MM.1S (cell line): ENCODE measurements around the gene TCTA.

Experiments
- EZH2 ChIP-seq: fragments of 300-600 bp; sonication (generic); optimal IDR thresholded peaks from 2 replicates; pipeline ENCODE3; 2017; ENCODE audit warnings: low read depth, mild to moderate bottlenecking, antibody characterized with exemption, low read length, mixed read lengths
- TF ChIP-seq, protein P1 (sequence below): fragments of 300-600 bp; sonication (generic); IDR thresholded peaks from 2 replicates; pipeline ENCODE4 v1.5.1; 2016; ENCODE audit warnings: antibody characterized with exemption, low read length, mixed read lengths

DNA sequence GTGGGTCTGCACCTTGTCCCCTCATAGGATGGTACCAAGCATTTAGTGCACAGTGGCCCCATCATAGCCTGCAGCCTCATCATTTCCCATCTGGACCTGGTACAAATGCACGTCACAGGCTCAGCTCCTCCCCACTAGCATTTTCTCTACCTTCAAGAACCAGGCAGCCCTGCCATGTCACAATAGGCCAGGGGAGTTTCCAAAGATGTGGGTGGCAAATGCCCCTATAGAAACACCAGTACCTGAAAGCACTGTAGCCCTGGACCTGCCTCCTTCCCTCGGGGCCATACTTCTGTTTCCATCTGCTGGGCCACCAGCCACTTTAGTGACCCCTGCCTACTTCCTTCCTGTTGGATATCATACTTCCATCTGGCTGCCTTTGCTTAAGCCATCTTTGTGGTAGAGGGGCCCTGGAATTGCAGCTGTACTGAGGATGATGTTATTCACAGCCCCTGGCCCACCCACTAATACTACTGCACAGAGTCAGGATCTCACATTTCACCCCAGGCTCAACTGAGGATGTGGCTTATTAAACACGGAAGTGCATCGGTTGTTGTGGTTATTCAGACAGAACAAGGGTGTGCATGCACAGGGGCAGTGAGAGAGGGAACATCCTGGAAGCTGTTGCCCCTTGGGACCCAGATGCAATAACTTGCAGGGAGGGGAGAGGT lies 3.8 kb downstream of the TCTA start:
- TF ChIP-seq EZH2 = no peak
- TF ChIP-seq, protein P1, sequence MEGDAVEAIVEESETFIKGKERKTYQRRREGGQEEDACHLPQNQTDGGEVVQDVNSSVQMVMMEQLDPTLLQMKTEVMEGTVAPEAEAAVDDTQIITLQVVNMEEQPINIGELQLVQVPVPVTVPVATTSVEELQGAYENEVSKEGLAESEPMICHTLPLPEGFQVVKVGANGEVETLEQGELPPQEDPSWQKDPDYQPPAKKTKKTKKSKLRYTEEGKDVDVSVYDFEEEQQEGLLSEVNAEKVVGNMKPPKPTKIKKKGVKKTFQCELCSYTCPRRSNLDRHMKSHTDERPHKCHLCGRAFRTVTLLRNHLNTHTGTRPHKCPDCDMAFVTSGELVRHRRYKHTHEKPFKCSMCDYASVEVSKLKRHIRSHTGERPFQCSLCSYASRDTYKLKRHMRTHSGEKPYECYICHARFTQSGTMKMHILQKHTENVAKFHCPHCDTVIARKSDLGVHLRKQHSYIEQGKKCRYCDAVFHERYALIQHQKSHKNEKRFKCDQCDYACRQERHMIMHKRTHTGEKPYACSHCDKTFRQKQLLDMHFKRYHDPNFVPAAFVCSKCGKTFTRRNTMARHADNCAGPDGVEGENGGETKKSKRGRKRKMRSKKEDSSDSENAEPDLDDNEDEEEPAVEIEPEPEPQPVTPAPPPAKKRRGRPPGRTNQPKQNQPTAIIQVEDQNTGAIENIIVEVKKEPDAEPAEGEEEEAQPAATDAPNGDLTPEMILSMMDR = no peak
